Esophagus squamous epithelium (tissue), 4 donors: Measurements from ENCODE around the gene GRIN1.

Source experiments
- POLR2A ChIP-seq, 4 donors: fragments of 450-650 bp; IDR thresholded peaks; one replicate each; pipeline ENCODE4 v1.6.1; 2017; ENCODE audit warnings: antibody characterized with exemption in 4 of 4, mild to moderate bottlenecking in 4 of 4, moderate library complexity in 3 of 4
- TF ChIP-seq, protein P1 (sequence below), 6 experiments: fragments of 450-650 bp in 4 of 6; fragments of 200-600 bp in 2 of 6; sonication (generic) in 2 of 6; IDR thresholded peaks; one replicate each; pipeline ENCODE4 v1.5.1; 2016 to 2019; ENCODE audit warnings: antibody characterized with exemption in 6 of 6, mild to moderate bottlenecking in 4 of 6, moderate library complexity in 4 of 6

- TF ChIP-seq, protein P1, sequence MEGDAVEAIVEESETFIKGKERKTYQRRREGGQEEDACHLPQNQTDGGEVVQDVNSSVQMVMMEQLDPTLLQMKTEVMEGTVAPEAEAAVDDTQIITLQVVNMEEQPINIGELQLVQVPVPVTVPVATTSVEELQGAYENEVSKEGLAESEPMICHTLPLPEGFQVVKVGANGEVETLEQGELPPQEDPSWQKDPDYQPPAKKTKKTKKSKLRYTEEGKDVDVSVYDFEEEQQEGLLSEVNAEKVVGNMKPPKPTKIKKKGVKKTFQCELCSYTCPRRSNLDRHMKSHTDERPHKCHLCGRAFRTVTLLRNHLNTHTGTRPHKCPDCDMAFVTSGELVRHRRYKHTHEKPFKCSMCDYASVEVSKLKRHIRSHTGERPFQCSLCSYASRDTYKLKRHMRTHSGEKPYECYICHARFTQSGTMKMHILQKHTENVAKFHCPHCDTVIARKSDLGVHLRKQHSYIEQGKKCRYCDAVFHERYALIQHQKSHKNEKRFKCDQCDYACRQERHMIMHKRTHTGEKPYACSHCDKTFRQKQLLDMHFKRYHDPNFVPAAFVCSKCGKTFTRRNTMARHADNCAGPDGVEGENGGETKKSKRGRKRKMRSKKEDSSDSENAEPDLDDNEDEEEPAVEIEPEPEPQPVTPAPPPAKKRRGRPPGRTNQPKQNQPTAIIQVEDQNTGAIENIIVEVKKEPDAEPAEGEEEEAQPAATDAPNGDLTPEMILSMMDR (IDR thresholded peaks at IDR 0.05): no peak
- no peak for TF ChIP-seq POLR2A (IDR thresholded peaks at IDR 0.05)
Measured at GRCh38 chr9:137156567-137157375, 17.8 kb downstream of the GRIN1 start.
